Measurements from ENCODE around the gene TMC6.

GRCh38 chr17:78092794-78093324, 35.7 kb downstream of the TMC6 start:
- TF ChIP-seq, protein P1, sequence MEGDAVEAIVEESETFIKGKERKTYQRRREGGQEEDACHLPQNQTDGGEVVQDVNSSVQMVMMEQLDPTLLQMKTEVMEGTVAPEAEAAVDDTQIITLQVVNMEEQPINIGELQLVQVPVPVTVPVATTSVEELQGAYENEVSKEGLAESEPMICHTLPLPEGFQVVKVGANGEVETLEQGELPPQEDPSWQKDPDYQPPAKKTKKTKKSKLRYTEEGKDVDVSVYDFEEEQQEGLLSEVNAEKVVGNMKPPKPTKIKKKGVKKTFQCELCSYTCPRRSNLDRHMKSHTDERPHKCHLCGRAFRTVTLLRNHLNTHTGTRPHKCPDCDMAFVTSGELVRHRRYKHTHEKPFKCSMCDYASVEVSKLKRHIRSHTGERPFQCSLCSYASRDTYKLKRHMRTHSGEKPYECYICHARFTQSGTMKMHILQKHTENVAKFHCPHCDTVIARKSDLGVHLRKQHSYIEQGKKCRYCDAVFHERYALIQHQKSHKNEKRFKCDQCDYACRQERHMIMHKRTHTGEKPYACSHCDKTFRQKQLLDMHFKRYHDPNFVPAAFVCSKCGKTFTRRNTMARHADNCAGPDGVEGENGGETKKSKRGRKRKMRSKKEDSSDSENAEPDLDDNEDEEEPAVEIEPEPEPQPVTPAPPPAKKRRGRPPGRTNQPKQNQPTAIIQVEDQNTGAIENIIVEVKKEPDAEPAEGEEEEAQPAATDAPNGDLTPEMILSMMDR (IDR thresholded peaks at IDR 0.05): no peak
- no peak for TF ChIP-seq POLR2AphosphoS5 (IDR thresholded peaks at IDR 0.05; ENCODE audit: low read depth, low read length)
- TF ChIP-seq SIN3A (IDR thresholded peaks at IDR 0.05; ENCODE audit: borderline replicate concordance, insufficient read depth, low read depth, low read length): no peak
